NCI-H128 (cell line): ENCODE data around the gene KCNAB1.
"Not testable (repeated sequence)": the region's sequence is repeated elsewhere in the genome, so short reads cannot be mapped to it uniquely, and the experiment has no call there.

Source experiments
- DNase-seq: peaks from one replicate; lab custom pipeline; 2025; ENCODE audit not compliant: unreplicated experiment; lab: John Stamatoyannopoulos, UW

KCNAB1 gene

DNA sequence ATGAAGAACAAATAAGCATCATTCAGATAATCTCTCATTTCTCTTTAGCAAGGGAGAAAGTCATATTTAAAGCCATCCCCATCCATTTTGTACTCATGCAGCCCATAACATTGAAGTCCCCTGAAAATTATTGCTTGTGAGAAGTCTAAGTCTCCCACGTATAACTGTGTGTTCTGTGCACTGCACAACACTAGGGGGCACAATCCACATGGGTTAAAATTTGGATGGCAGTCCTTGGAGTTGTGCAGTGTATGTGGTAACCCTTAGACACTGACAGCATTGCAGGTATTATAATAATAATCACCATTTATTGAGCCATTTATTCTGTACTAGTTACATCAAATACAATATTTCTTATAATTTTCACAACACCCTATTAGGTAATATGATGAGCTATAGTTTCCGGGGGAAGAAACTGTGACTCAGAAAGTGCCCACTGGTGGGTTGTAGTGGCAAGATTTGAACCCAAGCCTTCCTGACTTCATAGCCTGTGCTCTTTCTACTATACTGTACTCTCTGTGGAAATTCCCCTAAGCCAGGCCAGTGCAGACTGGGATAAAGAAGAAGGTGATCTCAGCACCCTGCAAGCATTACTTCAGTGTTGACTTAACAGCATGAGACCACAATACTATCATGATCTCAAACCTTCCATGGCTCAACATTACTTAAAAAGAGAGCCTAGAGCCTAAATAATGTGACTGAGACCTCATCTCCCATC lies 15.7 kb downstream of the KCNAB1 start:
- DNase-seq, result no peak

DNA sequence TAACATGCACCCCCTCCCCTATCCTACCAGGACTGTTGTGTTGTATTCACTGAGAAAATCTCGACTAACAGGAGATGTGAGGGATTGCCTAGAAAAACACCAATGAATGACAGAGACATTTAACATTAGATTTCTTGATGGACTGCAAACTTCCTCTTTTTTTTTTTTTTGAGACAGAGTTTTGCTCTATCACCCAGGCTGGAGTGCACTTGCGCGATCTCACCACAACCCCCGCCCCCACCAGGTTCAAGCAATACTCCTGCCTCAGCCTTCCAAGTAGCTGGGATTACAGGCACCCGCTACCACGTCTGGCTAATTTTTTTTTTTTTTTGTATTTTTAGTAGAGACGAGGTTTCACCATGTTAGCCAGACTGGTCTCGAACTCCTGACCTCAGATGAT lies 17.0 kb downstream of the KCNAB1 start:
- not testable (repeated sequence) for DNase-seq

DNA sequence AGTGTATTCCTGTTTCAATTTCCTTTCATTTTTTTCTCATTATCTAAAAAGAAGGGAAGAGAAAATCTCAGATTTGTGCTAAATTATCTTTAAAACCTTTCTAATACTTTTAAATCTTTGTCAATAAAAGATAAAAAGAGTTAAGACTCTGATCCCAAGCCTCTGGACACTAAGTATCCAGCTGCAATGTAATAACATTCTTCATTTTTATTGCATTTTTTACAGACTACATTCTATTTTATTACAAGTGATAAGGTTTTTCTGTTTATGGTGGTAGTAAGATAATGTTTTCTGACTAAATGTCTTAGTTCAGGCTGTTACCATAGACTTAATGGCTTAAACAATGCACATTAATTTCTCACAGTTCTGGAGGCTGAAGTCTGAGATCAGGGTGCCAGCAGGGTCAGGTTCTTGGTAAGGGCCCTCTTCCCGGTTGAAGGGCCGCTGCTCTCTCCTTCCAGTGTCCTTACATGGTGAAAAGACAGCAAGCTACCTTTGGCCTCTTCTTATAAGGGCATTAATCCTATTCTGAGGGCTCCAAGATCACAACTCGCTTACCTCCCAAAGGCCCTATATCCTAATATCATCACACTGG lies 19.7 kb downstream of the KCNAB1 start:
- no peak for DNase-seq

DNA sequence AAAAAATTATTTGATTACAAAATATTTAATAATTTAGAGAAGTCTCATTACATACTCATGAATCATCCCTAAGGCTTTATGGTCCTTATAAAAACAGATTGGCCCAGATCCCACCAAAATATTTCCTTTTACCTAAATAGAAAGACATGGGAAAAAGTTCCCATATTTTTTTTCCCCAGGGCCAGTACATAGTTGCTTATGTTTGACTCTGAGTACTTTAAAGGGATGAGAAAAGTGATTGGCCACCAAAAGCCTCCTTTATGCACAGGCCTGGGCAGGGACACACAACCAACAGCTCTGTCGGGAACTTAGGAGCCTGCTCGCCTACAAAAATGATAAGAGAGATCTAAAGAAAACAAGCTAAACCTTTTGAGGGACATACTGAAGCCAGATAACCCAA lies 22.3 kb downstream of the KCNAB1 start:
- DNase-seq, result no peak

DNA sequence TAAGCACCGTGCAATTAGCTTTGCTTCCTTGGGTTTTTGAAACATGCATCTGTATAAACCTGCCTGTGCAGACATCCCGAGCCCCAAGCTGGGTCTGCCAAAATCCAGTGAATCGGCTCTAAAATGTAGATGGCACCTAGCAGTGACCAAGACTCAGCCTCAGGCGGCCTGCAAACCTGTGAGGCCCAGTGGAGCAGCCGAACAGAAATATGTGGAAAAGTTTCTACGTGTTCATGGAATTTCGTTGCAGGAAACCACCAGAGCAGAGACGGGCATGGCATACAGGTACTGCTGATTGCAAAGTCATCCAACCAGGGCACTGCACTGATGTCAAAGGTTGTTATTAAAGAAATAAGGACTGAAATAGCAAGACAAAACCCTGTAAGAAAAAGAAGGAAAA lies 22.8 kb downstream of the KCNAB1 start:
- DNase-seq, result no peak

DNA sequence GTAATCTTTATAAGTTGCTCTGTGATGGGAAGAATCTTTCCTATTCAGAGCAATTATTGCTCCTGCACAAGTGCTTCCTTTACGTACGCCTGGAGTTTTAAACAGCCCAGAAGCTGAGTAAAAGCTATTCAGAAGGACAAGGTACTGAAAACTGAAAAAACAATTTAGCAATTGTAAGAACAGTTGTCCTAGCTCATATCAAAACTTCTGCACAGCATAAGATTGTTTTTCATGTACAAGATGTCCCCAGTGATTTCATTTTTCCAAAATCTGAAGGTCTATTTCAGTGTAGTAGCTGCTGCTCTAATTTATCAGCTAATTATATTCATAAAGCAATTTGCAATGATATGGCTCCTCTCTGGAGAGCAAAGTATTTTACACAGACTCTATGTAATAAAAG lies 23.7 kb downstream of the KCNAB1 start:
- DNase-seq, result no peak

DNA sequence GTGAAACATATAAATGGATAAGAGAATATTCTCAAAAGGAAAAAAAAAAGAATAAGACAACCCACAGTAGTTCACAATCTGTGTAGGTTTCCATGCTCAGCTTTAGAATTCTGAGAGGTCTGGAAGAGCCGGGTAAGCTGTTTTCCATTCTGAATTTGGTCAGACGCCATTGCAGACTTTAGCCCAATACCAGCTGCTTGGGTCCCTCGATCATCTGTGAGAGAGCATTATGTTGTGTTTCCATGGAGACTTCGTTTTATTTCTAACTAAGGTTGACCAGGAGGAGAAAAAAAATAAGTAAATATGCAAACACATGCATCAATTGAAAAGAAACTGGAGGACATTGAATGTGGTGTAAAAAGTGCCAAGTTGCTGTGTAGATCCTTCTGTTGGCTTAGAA lies 25.5 kb downstream of the KCNAB1 start:
- DNase-seq, result no peak

DNA sequence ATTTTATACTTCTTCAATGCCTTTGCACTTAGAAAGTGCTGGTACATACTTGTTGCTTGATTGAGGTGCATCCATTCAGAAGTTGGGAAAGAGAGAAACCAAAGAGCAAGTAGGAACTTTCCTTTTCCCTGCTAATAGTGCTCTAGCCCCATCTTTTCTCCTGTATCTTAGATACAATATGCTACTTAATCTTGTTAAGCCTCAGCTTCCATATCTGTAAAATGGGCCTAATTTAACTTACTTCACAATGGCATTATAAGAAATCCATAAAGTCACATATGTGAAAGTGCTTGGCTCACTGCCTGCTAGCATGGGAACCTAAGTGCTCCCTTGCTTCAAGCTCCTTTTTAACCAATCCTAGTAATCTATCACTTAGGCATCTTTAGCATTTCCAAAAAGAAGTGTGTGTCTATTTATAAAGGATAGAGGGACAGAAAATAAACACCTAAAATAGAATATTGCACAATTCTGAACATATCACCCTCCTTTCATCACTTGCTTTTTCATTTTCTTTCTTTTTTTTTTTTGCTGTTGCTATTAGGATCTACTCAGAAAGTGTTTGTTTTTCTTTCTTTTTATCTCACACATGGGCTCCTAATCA lies 28.1 kb downstream of the KCNAB1 start:
- DNase-seq, result no peak

DNA sequence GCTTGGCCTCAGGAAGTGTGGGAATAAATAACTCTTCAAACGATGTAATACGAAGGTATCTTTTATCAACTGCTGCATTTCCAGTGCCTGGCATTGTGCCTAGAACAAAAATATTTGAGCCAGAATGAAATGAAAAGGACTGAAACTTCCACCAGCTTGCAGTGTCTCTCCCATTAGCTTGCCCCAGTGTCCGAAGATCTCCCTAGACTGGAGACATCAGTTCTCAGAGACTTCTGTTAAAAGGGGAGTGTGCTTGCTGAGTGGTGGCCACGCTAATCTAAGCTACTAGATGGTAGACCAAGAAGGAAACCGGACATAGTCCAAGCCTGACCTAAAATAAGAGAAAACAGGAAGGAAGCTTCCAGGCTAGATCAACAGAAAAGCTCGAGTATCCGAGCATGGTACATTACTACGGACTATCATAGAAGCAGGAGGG lies 28.6 kb downstream of the KCNAB1 start:
- DNase-seq, result no peak

DNA sequence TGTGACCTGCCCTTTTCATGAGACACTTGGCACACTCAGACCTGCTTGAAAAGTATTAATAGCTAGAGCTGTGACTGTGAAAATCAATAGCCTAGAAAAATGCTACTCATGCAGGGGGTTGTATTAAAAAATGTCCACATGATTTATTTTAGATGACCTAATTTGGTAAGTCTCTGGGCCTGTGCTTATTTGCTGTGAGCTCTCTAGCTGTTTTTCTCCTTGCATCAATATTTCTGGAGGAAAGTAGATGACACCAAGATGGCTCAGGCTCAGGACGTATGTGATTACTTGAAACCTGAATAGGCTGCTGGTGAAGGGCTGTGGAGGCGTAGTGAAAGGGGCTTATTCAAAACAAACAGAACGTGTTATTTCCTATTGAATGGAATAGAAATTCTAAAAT lies 29.5 kb downstream of the KCNAB1 start:
- DNase-seq, result no peak

DNA sequence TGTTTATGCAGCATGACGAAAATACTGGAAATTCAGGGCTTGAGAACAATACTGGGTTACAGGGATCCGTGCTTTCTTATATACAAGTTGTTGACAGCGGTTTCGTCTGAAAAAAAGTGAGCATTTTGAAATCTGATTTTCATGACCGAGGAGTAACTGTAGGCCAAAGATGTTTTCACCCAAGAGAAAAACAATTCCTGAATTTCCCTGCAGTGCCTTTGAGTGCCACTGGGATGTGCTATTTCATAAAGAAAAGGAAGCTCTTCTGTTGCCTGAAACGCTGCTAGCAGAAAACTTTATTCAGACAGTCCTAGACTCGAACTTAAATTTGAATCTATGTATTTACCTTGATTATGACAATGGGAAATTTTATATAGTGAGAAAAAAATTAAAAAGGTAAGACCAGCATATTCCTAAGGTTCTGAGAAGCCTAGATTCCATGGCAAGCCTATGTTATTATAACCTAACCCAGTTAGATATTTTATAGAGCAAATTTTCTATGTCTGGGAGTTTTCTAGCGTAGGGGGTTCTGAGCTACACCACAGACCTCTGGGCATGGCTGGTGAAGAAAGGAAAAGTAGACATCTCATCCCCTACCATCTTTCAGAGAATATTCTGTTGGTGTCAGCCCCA lies 30.2 kb downstream of the KCNAB1 start:
- DNase-seq, result peak; percentile 64

DNA sequence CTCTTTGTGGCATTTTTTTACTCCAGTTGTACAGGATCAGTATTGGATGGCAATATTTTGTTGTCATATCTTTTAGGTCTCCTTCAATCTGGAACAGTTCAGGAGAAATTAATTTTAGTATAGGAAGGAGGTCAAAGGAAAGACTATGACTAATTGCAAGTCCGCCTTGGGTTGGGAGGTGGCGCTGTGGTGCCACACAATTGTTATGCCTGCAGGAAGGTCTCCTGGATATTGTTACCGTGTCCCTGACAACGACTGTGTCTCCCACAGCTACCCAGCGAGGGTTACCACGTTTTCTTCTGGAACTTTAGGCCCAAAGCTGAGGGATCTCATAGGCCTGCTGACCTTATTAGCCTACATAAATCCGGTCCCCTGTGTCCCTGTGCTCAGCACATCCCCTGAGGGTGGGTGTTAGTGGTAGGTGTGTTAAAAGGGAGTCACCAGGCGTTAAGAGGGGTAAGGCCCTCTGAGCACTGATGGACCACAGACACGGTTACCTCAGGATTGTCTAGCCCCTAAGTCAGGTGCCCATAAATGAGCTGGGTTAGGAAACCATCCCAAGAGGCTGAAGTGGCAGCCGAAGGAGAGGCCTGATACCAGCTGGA lies 31.5 kb downstream of the KCNAB1 start:
- peak; percentile 57 for DNase-seq

DNA sequence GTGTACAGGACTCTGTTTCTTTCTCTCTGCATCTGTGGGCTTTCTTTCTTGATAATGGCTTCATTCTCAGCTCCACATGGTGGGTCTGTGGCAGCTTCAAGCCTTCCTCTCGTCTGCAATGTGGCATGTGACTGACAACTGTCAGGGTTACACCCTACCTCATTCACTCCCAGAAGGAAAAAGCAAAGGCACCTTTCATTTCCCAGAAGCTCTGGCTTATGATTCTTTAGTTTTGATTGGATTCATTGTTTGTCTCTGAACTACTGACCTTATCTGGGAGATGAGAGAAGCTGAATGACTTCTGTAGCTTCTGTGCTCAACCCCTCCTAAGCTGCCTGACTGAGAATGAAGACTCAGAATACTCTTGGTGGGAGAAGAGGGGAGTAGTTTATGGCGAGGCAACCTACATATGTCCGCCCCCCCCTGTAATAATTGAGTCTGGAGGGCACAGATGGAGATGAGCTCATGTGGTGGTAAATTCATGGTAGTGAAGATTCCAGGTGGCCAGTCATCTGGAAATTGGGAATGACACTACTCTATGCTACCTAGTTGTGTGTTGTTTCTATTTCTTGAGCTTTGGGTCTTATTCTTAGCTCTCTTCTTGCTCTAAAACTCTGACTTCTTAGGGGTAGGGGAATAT lies 38.4 kb downstream of the KCNAB1 start:
- no peak for DNase-seq

DNA sequence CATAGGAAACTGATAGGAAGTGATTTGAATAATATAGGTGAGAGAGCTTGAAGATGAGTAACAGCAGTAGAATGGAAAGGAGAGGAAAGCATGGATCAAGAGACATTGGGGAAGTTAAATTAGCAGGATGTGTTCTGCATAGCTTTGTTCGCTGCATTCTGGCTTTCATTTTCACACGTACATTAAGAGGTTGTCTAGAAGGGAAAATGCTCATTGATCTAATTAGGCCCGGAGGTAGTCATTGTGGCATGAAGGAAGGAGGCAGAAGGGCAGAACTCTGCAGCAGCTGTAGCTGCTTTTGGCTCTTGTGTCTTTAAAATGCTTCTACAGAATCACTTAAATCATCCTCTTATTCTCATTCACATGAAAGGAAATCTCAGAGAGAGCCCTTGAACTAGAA lies 40.3 kb downstream of the KCNAB1 start:
- DNase-seq, result no peak

DNA sequence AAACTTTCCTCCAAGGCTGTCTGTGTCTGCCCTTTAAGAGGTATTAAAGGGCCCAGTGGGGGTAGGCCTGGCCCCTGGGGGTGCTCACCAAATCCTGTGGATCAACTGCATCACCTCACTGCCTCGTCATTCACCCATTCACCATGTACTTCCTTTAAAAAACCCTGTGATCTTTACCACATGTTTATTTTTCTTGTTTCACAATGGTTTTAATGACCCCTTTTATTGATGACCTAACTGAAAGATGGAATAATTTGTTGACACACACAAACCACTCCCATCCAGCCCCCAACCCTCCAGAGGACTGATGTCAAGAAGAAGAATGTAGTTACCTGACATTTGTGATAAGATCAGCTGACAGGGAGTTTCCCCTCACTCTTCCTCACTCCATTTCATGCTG lies 40.8 kb downstream of the KCNAB1 start:
- no peak for DNase-seq

DNA sequence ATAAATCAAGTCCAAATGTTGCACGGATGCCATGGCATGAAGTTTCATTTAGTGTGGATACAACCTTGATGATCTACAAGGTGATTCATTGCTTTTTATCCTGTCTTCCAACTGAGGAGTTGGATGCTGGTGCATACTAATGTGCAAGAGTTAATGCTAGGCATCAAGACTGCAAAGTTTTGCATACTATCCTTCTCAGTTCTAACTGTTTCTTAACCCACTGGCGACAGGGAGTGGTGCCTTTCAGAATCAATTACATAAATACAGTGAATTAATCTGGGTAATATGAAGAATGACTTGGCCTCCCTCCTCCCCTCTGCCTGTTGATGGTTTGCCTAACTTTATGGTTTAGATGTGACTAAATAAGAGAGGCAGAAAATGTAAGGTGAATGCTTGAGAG lies 43.5 kb downstream of the KCNAB1 start:
- no peak for DNase-seq

DNA sequence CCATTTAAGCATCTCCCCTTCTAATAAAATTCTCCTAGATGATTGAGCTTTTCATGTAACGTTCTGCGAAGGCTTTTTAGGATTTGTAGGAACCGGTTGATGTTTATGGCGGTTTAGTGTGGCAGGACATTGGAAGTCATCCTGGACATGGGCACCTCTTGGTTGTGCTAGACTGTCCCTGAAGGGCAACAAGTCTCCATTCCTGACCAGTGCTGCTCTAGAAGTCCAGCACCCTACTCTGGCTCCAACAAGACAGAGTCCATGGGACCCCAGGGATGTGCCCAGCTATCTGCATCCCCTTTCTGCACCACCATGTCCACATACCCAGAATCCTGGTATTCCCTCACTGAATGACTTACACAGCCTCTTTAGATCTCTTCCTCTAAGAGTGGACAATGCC lies 46.4 kb downstream of the KCNAB1 start:
- DNase-seq, result no peak

DNA sequence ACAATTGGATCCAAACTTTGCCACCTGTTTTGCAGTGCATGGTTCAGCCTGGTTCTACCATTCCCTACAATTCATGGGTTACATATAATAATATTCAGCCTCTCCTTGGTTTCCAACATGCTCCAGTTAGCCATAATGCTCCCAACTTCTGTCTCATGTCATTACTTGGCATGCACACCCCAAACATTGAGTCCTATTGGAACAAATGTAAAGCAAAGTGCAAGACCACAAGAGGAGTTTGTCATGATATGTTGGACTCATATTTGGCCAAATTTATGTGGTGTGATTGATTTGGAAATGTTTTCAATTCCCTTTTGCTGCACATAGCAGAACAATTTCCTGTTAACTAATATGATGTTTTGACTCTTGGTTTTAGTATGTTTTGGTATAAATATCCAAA lies 50.2 kb downstream of the KCNAB1 start:
- no peak for DNase-seq

DNA sequence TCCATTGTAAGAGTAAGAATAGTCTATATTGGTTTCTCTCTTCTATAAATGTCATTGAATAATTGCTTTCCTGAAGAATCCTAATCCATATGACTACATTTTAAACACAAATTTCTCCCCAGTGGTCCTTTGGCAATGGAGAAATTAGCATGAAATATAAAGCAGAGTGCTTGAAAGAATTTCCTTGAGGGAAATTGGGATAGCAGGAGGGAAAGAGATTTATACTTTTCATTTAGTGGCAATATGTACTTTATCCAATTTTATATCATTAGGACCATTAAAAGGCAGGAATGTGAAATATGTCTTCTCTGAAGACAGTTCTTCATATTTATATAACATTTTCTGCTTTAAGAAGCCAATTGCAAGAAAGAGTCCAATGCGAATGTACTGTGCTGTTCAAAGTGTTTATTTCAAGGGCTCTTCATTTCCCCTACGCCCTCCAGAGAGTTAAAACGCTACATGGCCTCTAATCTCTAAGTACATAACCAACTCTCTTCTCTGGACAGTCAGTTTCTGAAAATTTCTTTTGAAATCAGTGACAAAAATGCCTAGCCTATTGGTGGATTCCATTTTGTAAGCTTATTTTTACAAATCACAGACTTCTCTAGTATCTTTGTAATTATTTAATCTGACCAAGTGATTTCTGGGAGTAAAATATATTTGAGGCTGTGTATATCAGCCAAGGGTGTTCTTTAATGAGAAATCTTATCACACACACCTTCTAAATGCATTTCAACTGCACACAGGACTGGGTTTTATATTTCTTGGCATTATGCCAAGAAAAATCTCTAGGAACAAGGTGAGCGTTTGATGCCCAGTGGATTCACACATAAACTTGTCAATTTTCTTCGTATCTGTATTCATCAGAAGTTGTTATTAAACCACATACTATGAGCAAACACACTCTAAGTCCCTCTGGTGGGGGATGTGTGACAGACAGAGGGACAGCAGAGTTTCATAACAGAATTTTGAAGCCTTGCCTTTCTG lies 51.2 kb downstream of the KCNAB1 start:
- DNase-seq, result peak; percentile 23

DNA sequence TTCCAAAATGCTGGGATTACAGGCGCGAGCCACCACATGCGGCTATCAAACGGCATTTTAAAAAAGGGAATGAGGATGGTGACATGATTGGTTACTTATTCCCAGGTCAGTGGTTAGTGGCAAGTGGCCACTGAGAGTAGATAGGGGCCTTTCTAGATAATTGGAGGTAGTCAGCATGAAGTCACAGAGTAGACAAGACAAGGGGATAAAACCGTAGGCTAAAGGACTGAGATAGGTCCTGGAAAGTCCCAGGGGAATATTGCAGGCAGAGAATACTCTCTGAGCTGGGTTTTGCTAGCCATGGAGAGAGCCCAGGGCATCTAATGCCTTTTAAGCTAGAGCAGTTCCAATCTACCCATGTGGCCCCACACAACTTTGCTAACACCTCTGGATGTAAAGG lies 52.2 kb downstream of the KCNAB1 start:
- no peak for DNase-seq
